Stimulated activated CD4-positive, alpha-beta T cell treated with anti-CD3 and anti-CD28 coated beads, Interleukin-4, amount 100 ng/mL, for 24 hours (primary cell): ENCODE measurements around the gene HSD3B7.
A peak's percentile ranks its signal among the peaks of the same experiment; 100 is the strongest.

Experiments
- DNase-seq: peaks from one replicate; pipeline ENCODE4 v3.0.0-alpha.2; 2020

HSD3B7 gene

DNA sequence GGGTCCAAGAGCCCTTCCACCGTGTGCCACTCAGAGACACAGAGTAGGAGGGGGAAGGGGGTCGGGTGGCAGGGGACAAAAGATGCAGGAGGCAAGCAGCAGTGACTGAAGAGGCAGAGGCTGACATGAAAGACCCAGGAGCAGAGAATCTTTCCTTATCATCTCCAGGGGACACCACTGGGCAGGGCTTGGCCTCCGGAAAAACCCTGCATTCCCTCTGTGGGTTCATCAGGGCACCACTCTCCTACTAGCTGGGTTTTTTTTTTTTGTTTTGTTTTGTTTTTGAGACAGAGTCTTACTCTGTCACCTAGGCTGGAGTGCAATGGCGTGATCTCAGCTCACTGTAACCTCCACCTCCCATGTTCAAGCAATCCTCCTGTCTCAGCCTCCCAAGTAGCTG is 46.3 kb downstream of the HSD3B7 start:
- DNase-seq: no peak

DNA sequence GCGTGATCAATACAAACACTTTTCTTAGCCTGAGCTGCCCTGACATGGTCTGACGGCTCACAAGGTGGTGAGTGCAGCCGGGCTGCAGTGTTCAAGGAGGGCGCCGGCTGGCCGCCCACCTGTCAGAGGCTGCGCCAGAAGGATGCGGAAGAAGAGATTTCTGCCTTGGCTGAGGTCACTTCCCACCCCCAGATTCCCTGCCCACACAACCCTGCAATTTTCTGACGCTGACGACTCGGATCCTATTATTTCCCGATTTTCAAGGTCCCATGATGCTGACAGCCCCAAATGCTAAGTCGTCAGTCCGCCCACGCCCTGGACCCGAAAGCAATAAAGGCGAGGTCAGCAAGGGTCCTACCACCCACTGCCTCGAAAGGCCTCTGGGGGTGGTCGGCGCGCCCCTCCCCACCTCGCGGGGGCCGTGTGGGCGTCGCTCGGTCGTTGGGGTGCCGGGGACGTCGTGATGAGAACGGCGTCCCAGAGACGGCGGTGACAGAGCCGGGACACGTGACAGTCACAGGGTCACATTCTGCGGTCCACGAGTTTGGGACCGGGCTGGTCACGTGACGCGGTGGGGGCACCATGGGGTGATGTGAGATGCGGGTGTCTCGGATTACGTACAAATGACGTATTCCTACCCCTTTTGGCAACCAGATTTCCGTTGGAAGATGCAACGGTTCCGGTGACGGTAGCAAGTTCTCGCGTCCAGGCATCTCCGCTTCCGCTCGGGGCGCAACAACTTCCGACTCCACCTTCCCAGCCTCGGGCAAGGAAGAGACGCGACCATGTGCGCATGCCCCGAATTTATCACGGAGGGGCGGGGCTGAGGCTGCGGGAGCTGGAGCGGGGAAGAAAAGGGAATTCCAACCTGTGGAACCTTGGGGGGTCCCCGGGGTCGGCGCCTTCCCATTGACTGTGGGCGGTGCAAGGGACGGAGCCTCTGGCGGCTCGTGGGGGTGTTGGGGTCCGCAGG is 48.0 kb downstream of the HSD3B7 start, which contains the start of gene STX4:
TSS of gene STX4 (plus strand) at position 823 of the 973 bp plus-strand sequence. CDS start 248 bp downstream, outside the sequence.
- peak; percentile 98 for DNase-seq

DNA sequence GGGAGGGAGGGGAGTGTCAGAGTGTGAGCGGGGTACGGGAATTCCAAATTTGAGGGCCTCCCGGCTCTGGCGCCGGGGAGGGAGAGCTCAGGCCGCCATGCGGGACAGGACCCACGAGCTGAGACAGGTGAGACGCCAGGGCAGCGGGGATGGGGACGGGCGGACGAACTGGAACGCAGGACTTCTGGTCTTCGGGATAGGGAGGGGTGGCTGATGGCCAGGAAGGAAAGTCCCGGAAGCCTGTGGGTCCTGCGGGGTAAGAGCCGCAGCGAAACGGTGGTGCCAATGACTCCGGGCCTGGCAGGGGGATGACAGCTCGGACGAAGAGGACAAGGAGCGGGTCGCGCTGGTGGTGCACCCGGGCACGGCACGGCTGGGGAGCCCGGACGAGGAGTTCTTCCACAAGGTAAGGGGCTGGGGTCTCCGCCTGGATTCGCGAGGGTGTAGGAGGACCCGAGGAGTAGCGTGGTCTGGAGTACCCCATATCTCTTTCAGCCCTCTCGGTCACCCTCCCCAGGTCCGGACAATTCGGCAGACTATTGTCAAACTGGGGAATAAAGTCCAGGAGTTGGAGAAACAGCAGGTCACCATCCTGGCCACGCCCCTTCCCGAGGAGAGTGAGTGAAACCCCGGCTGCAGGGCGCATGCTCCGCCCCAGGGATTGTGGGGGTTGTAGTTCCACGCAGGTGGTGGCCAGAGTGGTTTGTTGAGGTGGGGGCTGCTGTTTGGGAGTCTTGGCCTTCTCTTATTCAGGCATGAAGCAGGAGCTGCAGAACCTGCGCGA is 48.9 kb downstream of the HSD3B7 start:
- peak; percentile 91 for DNase-seq

DNA sequence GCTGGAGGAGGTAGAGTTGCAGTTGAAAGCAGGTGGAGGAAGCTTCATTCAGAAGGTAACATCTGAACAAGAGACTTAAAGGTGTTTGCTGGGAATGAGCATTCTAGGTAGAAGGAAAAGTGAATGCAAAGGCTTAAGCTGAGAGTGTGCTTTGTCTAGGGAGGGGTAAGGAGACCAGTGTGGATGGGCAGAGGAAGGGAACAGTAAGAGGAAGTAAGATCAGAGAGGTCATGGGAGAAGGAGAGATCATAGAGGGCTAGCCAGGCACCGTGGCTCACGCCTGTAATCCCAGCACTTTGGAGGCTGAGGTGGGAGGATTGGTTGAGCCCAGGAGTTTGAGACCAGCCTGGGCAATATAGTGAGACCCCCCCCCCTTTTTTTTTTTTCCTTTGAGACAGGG is 51.7 kb downstream of the HSD3B7 start:
- no peak for DNase-seq
